Hematopoietic multipotent progenitor cell treated with erythropoietin and hydrocortisone succinate and interleukin-3 and kit ligand, for 6 days (in vitro differentiated cells): Measurements from ENCODE around the gene SPECC1.
"Not testable (repeated sequence)": the region's sequence is repeated elsewhere in the genome, so short reads cannot be mapped to it uniquely, and the experiment has no call there.

Experiments used
- DNase-seq: peaks from one replicate; pipeline ENCODE4 v3.0.0-alpha.2; 2015

Gene SPECC1

DNA sequence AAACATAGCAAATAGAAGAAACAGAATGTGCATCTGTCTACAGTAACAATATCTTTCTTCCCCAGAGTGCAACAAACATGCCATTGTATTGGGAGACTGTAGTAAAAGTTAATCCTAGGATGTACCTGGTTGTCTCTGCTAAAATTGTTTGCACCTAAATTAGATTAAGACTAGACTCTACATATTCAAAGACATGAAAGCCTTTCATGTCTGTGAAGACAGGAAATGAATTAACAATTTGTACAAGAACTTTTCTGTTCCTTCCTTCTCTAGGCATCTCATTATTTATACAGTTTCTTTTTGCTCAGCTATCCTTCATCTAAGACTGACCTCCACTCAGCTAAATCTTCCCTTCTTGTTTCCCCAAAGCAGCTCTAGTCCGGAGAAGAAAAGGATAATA is 237.5 kb downstream of the SPECC1 start:
- DNase-seq: no peak

GRCh38 chr17:20253323-20253722 is 244.2 kb downstream of the SPECC1 start:
- no peak for DNase-seq

- DNase-seq: no peak
Measured at GRCh38 chr17:20254541-20254940, 245.4 kb downstream of the SPECC1 start.

DNA sequence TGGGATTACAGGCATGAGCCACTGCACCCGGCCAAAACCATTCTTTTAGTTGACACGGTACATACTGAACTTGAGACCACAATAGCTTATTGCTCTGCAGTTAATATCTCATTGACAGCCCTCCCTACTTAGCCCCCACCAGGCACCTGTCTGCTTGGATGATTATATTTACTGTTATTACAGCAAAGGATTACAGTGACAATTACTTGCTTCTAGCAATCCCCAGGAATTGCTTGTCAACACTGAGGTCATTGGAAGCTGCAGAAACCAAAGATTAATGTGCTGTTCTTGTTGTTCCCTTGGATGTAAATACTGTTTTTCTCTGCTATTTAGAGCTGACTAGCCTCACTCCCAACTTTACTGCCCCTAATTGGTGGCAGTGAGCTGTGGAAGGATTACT is 247.0 kb downstream of the SPECC1 start:
- DNase-seq: no peak

- no peak for DNase-seq
Measured at GRCh38 chr17:20257008-20257407, 247.8 kb downstream of the SPECC1 start.

- no peak for DNase-seq
Measured at GRCh38 chr17:20257798-20258197, 248.6 kb downstream of the SPECC1 start.

DNA sequence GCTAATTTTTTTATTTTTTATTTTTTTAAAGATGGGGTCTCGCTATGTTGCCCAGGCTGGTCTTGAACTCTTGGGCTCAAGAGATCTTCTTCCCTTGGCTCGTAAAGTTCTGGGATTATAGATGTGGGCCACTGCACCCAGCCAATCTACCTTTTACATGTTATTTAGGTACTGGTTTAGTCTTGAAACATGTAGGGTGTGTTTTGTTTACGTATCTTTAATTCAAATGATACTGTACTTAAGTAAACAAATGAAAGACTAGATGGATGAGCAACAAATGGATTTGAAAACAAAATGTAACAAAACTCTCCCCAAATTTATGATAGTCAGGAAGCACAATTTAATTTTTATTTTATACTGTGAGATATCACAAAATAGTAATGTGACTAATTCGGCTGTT is 250.5 kb downstream of the SPECC1 start:
- DNase-seq: no peak

DNA sequence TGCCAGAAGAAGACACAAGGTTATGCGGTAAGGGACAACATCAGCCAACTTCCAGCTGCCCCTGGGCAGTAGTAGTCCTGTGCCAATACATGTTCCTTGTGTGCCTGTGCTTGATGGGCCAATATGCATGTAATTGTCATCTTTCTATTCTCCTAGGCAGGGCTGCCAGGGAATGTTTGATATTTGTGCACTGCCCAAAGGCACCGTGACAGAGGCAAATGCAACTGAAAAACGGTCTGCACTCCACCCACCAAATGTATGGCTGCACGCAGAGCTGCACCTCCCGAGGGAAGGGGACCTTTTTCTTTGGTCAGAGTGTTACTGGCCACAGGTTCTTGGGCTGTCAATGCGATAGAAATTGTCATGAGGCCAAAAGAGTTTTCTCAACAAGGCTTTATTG is 251.1 kb downstream of the SPECC1 start:
- no peak for DNase-seq

GRCh38 chr17:20262226-20263114 is 253.3 kb downstream of the SPECC1 start:
- DNase-seq: no peak

DNA sequence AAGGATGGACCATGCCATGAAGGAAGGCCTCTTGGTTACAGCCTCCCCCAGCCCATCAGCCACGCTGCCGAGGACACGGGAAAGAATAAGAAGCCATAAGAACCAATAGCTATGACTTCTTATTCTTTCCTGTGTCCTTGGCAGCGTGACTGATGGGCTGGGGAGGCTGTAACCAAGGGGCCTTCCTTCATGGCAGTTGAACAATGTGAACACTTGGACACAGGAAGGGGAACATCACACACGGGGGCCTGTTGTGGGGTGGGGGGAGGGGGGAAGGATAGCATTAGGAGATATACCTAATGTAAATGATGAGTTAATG is 253.9 kb downstream of the SPECC1 start:
- not testable (repeated sequence) for DNase-seq

DNA sequence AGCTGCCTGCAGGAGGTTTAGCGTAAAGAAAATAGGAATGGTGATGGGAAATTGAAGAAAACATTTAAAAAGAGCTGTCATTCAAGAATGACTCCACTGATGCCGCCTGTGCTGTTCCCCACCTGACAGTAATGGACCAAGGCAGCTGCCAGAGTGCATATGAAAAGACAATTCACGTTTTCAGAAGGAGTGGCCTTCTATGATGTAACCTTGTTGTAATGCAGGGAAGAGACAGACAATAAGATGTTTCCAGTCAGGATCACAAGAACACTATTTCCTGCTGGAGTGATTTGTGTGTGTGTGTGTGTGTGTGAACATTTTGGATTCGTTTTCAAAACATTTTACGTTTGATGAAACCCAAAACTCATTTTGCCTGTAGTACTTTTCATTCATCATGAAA is 254.4 kb downstream of the SPECC1 start:
- no peak for DNase-seq

GRCh38 chr17:20264996-20265395 is 255.8 kb downstream of the SPECC1 start:
- DNase-seq: no peak

GRCh38 chr17:20266806-20267458 is 257.8 kb downstream of the SPECC1 start:
- peak; percentile 89 for DNase-seq

GRCh38 chr17:20267459-20267842 is 258.3 kb downstream of the SPECC1 start:
- peak; percentile 57 for DNase-seq

DNA sequence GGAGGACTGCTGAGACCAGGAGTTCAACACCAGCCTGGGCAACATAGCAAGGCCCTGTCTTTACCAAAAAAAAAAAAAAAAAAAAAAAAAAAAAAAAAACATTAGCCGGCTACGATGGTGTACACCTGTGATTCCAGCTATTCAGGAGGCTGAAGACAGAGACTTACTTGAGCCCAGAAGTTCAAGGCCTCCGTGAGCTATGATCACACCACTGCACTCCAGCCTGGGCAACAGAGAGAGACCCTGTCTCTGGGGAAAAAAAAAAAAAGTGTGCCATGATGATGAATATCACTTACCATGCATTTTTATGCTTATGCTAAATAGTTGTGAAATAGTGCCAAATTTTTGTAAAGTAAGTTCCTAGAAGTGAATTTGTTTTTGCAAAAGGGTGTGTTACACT is 261.2 kb downstream of the SPECC1 start:
- DNase-seq: no peak

DNA sequence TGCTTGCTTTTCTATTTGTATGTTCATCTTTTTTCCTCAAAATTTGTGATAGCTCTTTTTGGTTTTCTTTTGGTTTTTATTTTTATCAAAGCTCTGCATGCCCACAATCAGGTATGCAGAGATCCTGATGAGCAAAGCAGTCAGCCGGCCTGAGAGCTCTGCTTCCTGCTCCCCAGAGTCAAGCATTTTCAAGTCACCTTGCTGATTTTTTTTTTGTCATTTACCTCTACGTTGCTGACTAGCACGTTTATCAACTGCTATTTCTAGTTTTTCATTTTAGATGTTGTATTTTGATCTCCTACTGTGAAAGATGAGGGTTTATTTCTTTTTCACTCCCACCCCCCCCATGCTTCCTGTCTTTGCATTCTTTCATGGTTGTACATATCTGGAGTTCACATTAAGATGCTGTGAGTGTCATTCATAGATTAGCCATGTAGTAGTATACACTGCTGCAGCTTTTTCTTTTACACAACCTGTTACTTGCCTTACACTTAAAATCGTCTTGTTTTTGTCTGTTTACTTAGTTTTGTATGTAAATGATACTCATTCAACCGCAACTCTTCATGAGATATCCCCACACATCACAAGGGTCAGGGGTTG is 262.0 kb downstream of the SPECC1 start:
- DNase-seq: no peak

DNA sequence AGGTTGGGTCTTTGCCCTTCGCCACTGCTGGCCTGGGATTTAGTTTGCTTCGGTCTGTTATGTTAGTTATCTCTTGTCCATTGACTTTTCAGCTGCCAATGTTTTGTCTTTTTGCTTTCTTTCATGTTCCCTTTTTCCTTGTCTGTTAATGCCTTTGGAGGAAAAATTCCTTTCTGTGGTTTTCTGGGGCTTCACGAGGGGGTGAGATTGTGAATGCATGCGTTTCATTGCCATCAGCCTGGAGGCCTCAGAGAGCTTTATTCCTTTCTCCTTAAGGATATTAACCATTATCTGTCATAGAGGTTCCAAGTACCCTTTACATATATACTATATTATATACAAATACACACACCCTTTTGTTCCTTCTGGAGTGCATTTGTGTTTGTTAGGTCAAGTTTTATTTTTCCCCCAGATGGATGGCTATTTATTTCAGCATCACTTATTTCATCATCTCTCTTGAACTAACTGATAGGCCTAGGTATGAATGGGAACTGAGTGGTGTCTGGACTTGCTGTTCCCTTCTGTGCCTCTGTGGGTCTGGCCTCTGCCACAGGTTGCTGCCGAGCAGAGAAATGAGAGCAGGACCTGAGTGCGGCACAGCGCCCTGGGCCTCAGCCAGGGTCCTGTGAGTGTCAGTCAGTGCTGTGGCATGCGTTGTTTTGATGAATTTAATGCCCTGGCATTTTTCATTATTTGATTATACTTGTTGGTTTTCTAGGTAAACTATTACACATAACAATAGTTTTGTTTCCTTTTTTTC is 264.8 kb downstream of the SPECC1 start:
- DNase-seq: no peak

GRCh38 chr17:20275653-20276052 is 266.5 kb downstream of the SPECC1 start:
- DNase-seq: no peak

DNA sequence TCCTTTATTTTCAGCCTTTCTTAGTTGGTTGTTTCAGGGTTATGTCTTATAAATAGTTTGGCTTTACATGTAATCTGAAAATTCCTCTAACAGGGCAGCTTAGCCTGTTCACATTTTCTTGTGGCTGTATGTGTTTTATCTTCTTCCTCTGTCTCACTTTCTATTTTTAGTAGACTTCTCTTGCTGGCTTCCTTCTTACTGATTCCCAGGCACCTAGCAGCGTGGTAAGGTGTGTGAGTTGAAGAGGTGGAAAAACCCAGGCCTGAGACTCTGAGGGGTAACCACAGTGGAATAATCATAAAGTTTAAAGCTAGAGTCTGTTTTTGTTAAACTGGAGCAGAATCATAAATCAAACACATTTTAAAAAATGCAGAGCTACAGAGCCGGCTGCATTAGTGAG is 267.3 kb downstream of the SPECC1 start:
- no peak for DNase-seq

- DNase-seq: no peak
Measured at GRCh38 chr17:20278805-20279204, 269.6 kb downstream of the SPECC1 start.

GRCh38 chr17:20279631-20280030 is 270.5 kb downstream of the SPECC1 start:
- no peak for DNase-seq

- DNase-seq: peak; percentile 28
Measured at GRCh38 chr17:20280051-20280450, 270.9 kb downstream of the SPECC1 start.

DNA sequence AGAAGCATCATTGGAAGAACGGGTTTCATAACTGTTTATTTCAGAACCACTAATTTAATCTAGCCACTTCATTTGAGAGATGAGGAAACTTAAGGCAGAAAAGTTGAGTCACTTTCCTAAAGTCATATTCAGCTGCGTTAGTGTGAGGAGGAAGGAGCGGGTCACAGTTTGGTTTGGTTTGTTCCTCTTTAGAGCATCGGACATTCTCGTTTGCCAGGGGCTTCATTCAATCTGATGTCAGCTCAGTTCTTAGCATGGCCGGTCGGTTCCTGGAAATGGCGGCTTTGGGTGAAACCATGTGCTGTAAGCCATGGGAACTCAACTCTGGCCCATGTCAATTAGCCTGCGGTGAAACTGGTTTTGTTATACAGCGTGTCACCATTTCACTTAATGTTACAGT is 271.7 kb downstream of the SPECC1 start:
- peak; percentile 48 for DNase-seq
